ACC112 (cell line): ENCODE measurements around the gene PRSS56.
A peak's percentile ranks its signal among the peaks of the same experiment; 100 is the strongest.

Experiments
- H2AFZ ChIP-seq: fragments of 200-600 bp; sonication (generic); one replicate; pipeline ENCODE4 v1.6.0; 2017; ENCODE audit warnings: antibody characterized with exemption, low read length; ENCODE audit not compliant: unreplicated experiment
- H3K27ac ChIP-seq: fragments of 200-600 bp; sonication (generic); 2 replicates; pipeline ENCODE4 v1.5.1; 2014; ENCODE audit warnings: low read depth, mild to moderate bottlenecking, antibody characterized with exemption, low read length, moderate library complexity
- H3K27me3 ChIP-seq: fragments of 200-600 bp; sonication (generic); 2 replicates; pipeline ENCODE4 v1.6.1; 2014; ENCODE audit warnings: mild to moderate bottlenecking, antibody characterized with exemption, low read length, moderate library complexity, mixed read lengths; ENCODE audit not compliant: insufficient read depth
- H3K36me3 ChIP-seq: fragments of 200-600 bp; sonication (generic); 2 replicates; pipeline ENCODE4 v1.6.1; 2016; ENCODE audit warnings: mild to moderate bottlenecking, antibody characterized with exemption, low read length, moderate library complexity, mixed read lengths; ENCODE audit not compliant: insufficient read depth
- H3K4me1 ChIP-seq: fragments of 200-600 bp; sonication (generic); one replicate; pipeline ENCODE4 v1.6.1; 2016; ENCODE audit warnings: low read length, mixed read lengths; ENCODE audit not compliant: insufficient read depth, unreplicated experiment, control insufficient read depth
- H3K4me3 ChIP-seq: fragments of 200-600 bp; sonication (generic); 2 replicates; pipeline ENCODE4 v1.5.1; 2014; ENCODE audit warnings: mild to moderate bottlenecking, low read depth, low read length
- H3K79me2 ChIP-seq: fragments of 200-600 bp; sonication (generic); one replicate; pipeline ENCODE4 v1.6.0; 2016; ENCODE audit warnings: low read length; ENCODE audit not compliant: control insufficient read depth, unreplicated experiment, insufficient read depth

The PRSS56 gene

GRCh38 chr2:232520489-232520888, 301 bp downstream of the PRSS56 start:
- Histone ChIP-seq H3K36me3 (no peaks in the 10 kb centered on the region), H3K27ac (no peak overlapping the region), H3K27me3 (peaks cover 61% of the 10 kb centered on the region), H2AFZ (no peak overlapping the region), H3K79me2 (no peaks in the 10 kb centered on the region), H3K4me3 (no peak overlapping the region), H3K4me1 (no peaks in the 10 kb centered on the region)

- H3K79me2 ChIP-seq: no peaks in the 10 kb centered on the region
- no peak overlapping the region for H3K4me3 ChIP-seq
- no peaks in the 10 kb centered on the region for H3K4me1 ChIP-seq
- H3K27me3 ChIP-seq: peaks cover 60% of the 10 kb centered on the region
- no peaks in the 10 kb centered on the region for H3K36me3 ChIP-seq
- H3K27ac ChIP-seq: no peak overlapping the region
- H2AFZ ChIP-seq: no peak overlapping the region
Measured at GRCh38 chr2:232521098-232521497, 910 bp downstream of the PRSS56 start.

GRCh38 chr2:232521959-232522622, 1.9 kb downstream of the PRSS56 start:
- H3K27me3 ChIP-seq: peaks cover 60% of the 10 kb centered on the region
- H3K4me3 ChIP-seq: no peak overlapping the region
- no peak overlapping the region for H3K27ac ChIP-seq
- H2AFZ ChIP-seq: no peak overlapping the region
- H3K4me1 ChIP-seq: no peaks in the 10 kb centered on the region
- H3K79me2 ChIP-seq: no peaks in the 10 kb centered on the region
- no peaks in the 10 kb centered on the region for H3K36me3 ChIP-seq

- H3K4me3 ChIP-seq: no peak overlapping the region
- H3K27me3 ChIP-seq: peaks cover 60% of the 10 kb centered on the region
- no peaks in the 10 kb centered on the region for H3K36me3 ChIP-seq
- H3K79me2 ChIP-seq: no peaks in the 10 kb centered on the region
- no peak overlapping the region for H3K27ac ChIP-seq
- H3K4me1 ChIP-seq: no peaks in the 10 kb centered on the region
- H2AFZ ChIP-seq: no peak overlapping the region
Measured at GRCh38 chr2:232522623-232523401, 2.6 kb downstream of the PRSS56 start.

GRCh38 chr2:232523402-232523681, 3.2 kb downstream of the PRSS56 start:
- Histone ChIP-seq H2AFZ (no peak overlapping the region), H3K4me3 (peak overlapping the region; percentile 57), H3K4me1 (no peaks in the 10 kb centered on the region), H3K79me2 (no peaks in the 10 kb centered on the region), H3K27ac (no peak overlapping the region), H3K27me3 (peaks cover 60% of the 10 kb centered on the region), H3K36me3 (no peaks in the 10 kb centered on the region)

GRCh38 chr2:232523682-232524597, 3.8 kb downstream of the PRSS56 start:
- peaks cover 56% of the 10 kb centered on the region for H3K27me3 ChIP-seq
- H3K79me2 ChIP-seq: no peaks in the 10 kb centered on the region
- no peaks in the 10 kb centered on the region for H3K4me1 ChIP-seq
- H3K4me3 ChIP-seq: peak overlapping the region; percentile 57
- H3K36me3 ChIP-seq: no peaks in the 10 kb centered on the region
- H2AFZ ChIP-seq: no peak overlapping the region
- H3K27ac ChIP-seq: no peak overlapping the region

GRCh38 chr2:232524771-232525170, 4.6 kb downstream of the PRSS56 start:
- Histone ChIP-seq H3K4me3 (no peak overlapping the region), H3K79me2 (no peaks in the 10 kb centered on the region), H3K27ac (no peak overlapping the region), H3K36me3 (no peaks in the 10 kb centered on the region), H3K27me3 (peaks cover 48% of the 10 kb centered on the region), H3K4me1 (no peaks in the 10 kb centered on the region), H2AFZ (no peak overlapping the region)

GRCh38 chr2:232525199-232525598, 5.0 kb downstream of the PRSS56 start:
- Histone ChIP-seq H3K79me2 (no peaks in the 10 kb centered on the region), H3K4me1 (no peaks in the 10 kb centered on the region), H3K27ac (no peak overlapping the region), H3K36me3 (no peaks in the 10 kb centered on the region), H3K4me3 (no peak overlapping the region), H3K27me3 (peaks cover 44% of the 10 kb centered on the region), H2AFZ (no peak overlapping the region)

- Histone ChIP-seq H3K27me3 (peaks cover 37% of the 10 kb centered on the region), H3K79me2 (no peaks in the 10 kb centered on the region), H3K36me3 (no peaks in the 10 kb centered on the region), H3K4me1 (no peaks in the 10 kb centered on the region), H3K4me3 (no peak within 1 kb of the TSS), H3K27ac (no peak within 1 kb of the TSS), H2AFZ (no peak within 1 kb of the TSS)
Measured at GRCh38 chr2:232525791-232526371, 5.7 kb downstream of the PRSS56 start, which contains the start of gene CHRND. Gene CHRND (plus strand): TSS chr2:232526160. CDS start chr2:232526216, 56 bp downstream.

GRCh38 chr2:232526372-232526941, 6.3 kb downstream of the PRSS56 start:
- no peak overlapping the region for H3K4me3 ChIP-seq
- H2AFZ ChIP-seq: no peak overlapping the region
- H3K4me1 ChIP-seq: no peaks in the 10 kb centered on the region
- no peaks in the 10 kb centered on the region for H3K36me3 ChIP-seq
- H3K79me2 ChIP-seq: no peaks in the 10 kb centered on the region
- H3K27ac ChIP-seq: no peak overlapping the region
- H3K27me3 ChIP-seq: peaks cover 31% of the 10 kb centered on the region
